GM19397 (cell line): ENCODE results near the gene ZNRF1.
"Not testable (repeated sequence)": the region's sequence is repeated elsewhere in the genome, so short reads cannot be mapped to it uniquely, and the experiment has no call there.

Source experiments
- ATAC-seq: cut with Tn5 transposase; IDR thresholded peaks from one replicate; pipeline ENCODE4 v1.9.1; 2021; ENCODE audit warnings: mild to moderate bottlenecking, moderate library complexity; ENCODE audit not compliant: unreplicated experiment

The ZNRF1 gene

GRCh38 chr16:75000481-75001081, 1.8 kb downstream of the ZNRF1 start:
- ATAC-seq: no peak

- no peak for ATAC-seq
Measured at GRCh38 chr16:75002474-75002873, 3.6 kb downstream of the ZNRF1 start.

GRCh38 chr16:75003931-75004330, 5.1 kb downstream of the ZNRF1 start:
- no peak for ATAC-seq

GRCh38 chr16:75004460-75004859, 5.6 kb downstream of the ZNRF1 start:
- no peak for ATAC-seq

- no peak for ATAC-seq
Measured at GRCh38 chr16:75005697-75006096, 6.9 kb downstream of the ZNRF1 start.

- ATAC-seq: no peak
Measured at GRCh38 chr16:75007443-75007842, 8.6 kb downstream of the ZNRF1 start.

GRCh38 chr16:75010427-75010826, 11.6 kb downstream of the ZNRF1 start:
- no peak for ATAC-seq

- ATAC-seq: peak; percentile 67
Measured at GRCh38 chr16:75011634-75012307, 12.9 kb downstream of the ZNRF1 start.

- peak; percentile 13 for ATAC-seq
Measured at GRCh38 chr16:75012380-75013081, 13.7 kb downstream of the ZNRF1 start.

GRCh38 chr16:75013123-75013522, 14.3 kb downstream of the ZNRF1 start:
- not testable (repeated sequence) for ATAC-seq

GRCh38 chr16:75014318-75014717, 15.5 kb downstream of the ZNRF1 start:
- no peak for ATAC-seq

GRCh38 chr16:75016451-75017081, 17.7 kb downstream of the ZNRF1 start:
- not testable (repeated sequence) for ATAC-seq

GRCh38 chr16:75017670-75018525, 19.1 kb downstream of the ZNRF1 start:
- ATAC-seq: no peak

GRCh38 chr16:75019007-75019406, 20.2 kb downstream of the ZNRF1 start:
- no peak for ATAC-seq

GRCh38 chr16:75019586-75019985, 20.8 kb downstream of the ZNRF1 start:
- no peak for ATAC-seq

- ATAC-seq: no peak
Measured at GRCh38 chr16:75021410-75021809, 22.6 kb downstream of the ZNRF1 start.

GRCh38 chr16:75022567-75022966, 23.7 kb downstream of the ZNRF1 start:
- ATAC-seq: no peak

GRCh38 chr16:75023009-75023408, 24.2 kb downstream of the ZNRF1 start:
- ATAC-seq: no peak

GRCh38 chr16:75024182-75024581, 25.4 kb downstream of the ZNRF1 start:
- ATAC-seq: no peak

- no peak for ATAC-seq
Measured at GRCh38 chr16:75024594-75024993, 25.8 kb downstream of the ZNRF1 start.

- ATAC-seq: no peak
Measured at GRCh38 chr16:75025761-75026160, 26.9 kb downstream of the ZNRF1 start.
